HFF-Myc (cell line): ENCODE data around the gene SLC17A8.

Experiments used
- DNase-seq: peaks from one replicate; pipeline ENCODE4 v3.0.0-alpha.2; 2011; ENCODE audit warnings: low read depth; ENCODE audit errors: extremely low read depth
- H3K4me3 ChIP-seq: replicated peaks from 2 replicates; pipeline ENCODE4 v1.5.1; 2011; ENCODE audit warnings: low read depth, mild to moderate bottlenecking, control low read depth, low read length
- CTCF ChIP-seq: IDR thresholded peaks from 2 replicates; pipeline ENCODE4 v1.5.1; 2012; ENCODE audit warnings: mild to moderate bottlenecking, low read depth, low read length, control low read depth; ENCODE audit errors: missing control alignments

Gene SLC17A8

DNA sequence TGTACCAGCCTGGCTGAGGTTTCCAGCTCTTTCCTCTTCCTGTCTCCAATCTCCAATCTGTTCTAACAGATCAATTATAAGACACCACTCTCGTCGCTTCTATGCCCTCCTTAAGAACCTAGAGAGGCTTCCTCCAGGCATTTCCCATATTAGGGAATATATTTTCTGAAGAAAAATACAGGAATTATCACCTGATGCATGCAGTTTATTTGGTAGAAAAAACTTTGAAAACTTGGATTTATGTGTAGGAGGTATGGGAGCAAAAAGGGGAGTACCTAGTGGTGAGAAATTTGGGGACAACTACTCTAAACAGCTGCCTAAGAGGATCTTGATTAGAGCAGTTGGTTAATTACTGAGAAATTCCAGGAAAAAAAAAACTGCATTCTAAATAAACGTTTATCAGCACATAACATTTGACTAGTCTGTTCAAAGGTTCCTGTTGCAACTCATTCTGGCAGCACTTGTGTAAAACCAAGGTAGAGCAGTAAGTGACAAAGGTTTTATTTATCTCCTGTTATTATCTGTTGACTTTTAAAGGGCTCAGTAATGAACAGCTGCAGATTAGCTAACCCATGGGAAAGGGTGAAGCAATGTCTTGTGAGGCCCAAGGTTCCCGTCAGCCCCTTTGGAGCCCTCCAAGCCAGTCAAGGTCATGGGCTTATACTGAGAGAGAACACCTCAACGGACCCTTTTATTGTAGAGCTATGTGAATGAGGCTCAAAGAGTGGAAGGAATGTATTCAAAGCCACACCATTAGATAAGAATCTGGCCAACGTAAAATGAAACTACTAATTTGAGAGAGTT lies 80.4 kb downstream of the SLC17A8 start:
- DNase-seq: no peak
- no peak for TF ChIP-seq CTCF
- no peak overlapping the region for H3K4me3 ChIP-seq

GRCh38 chr12:100439797-100440196 lies 82.9 kb downstream of the SLC17A8 start:
- H3K4me3 ChIP-seq: no peak overlapping the region
- no peak for TF ChIP-seq CTCF
- DNase-seq: no peak

DNA sequence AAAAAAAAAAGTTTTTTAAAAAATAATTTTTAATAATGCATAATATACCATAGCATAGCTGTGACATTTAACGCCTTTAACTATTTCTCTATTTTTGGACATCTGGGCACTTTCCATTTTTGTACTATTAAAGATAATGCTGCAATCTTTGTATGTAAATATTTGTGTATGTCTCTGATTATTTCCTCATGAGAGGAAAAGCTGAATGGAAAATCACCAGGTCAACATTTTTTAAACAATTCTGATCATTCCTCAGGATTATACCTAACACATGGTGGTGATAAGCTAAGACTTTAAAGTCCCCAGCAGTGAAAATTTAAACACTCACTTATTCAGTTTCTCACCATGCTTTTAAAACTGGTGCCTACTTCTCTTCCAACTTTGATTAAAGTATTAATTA lies 85.5 kb downstream of the SLC17A8 start:
- TF ChIP-seq CTCF: no peak
- H3K4me3 ChIP-seq: no peak overlapping the region
- DNase-seq: no peak

DNA sequence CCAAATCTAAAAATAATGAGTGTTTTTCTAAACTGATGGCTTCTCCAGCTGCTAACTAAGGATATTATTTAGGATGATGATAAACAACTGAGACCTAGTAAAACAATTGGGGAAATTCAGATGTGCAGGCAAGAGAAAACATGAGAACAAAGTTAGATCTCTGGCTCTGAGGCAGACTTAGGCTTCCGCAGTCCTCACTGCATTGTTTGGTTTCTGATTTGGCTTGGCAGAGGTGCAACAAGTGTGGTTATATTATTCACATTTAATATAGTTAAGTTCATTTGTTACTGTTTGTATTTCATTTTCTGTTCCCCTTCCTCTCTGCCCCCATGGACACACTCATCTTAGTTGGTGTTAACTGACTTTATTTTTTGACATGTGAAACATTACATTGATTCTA lies 86.6 kb downstream of the SLC17A8 start:
- H3K4me3 ChIP-seq: no peak overlapping the region
- TF ChIP-seq CTCF: no peak
- DNase-seq: no peak

- H3K4me3 ChIP-seq: no peak overlapping the region
- DNase-seq: no peak
- no peak for TF ChIP-seq CTCF
These were observed 88.2 kb downstream of the SLC17A8 start for GRCh38 chr12:100445081-100445481.

DNA sequence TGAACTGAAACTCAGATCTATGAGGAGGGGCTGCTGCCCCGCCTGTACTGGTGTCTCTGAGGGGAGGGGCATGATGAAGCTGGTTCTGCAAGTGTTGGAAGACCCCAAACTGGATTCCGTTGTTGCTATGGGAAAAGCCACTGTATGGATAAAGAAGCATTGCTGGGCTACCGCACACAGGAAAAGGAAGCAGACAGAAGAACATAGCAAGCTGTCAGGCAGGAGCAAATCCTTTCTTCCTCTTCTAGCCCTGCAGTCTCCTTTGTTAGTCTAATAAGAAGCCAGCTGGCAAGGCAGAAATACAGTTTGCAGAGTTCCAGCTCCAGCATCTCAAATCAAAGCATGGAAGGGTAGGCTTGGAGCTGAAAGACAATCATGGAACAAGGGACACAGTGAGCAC lies 90.5 kb downstream of the SLC17A8 start:
- DNase-seq: no peak
- no peak for TF ChIP-seq CTCF
- no peak overlapping the region for H3K4me3 ChIP-seq

DNA sequence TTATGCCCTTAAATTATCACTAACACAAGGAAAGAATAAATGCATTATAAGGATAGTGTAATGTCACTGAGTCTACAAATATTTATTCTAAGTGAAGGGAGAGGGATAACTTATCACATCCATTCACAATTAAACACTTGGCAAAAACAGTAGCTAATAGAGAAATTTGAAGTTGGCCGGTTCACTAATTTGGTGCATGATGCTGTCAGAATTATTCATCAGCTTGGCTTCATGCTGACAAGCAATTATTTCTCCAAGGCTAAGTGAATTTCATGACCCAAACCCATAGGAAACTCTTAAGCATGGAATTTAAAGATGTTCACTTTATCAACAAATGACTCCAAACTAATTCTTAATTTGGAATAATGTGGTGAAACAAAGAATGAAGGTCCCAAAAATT lies 91.8 kb downstream of the SLC17A8 start:
- DNase-seq: no peak
- H3K4me3 ChIP-seq: no peak overlapping the region
- TF ChIP-seq CTCF: no peak
